Measurements from ENCODE around the gene ABCA12. TPM values are rescaled to one million over a fixed set of nuclear protein-coding genes. Genes with fewer than 3 reads are reported as not detected.

ABCA12 gene
- total RNA-seq, 2 donors from 2014 or later: not detected

DNA sequence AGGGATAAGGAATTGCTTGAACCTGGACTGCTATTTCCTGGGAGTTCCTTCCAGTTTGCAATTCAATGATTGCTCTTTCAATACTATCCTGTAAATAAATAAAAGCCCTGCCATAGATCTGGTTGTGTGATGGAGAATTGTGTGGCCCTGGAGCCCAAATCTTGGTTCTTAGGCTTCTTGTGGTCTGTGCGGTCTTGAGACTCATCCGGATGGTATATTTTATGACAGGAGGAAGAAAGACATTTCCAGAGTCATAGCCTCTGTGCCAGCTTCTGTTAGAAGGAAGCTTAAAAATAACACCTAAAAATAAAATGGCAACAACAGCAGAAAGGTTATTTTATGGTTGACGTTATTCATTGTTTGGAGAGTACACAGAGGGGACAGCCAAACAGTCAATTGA, 137.7 kb downstream of the ABCA12 start:
- H3K4me1 Mint-ChIP-seq: no peaks in the 10 kb centered on the region
- H3K27me3 Mint-ChIP-seq: peaks cover 12% of the 10 kb centered on the region
- no peaks in the 10 kb centered on the region for H3K9me3 Mint-ChIP-seq
- H3K4me3 Mint-ChIP-seq: no peak overlapping the region
- H3K27ac Mint-ChIP-seq: no peak overlapping the region
- no peak for ATAC-seq (replicated peaks)
- no peaks in the 10 kb centered on the region for H3K36me3 Mint-ChIP-seq (ENCODE audit: low read depth)

DNA sequence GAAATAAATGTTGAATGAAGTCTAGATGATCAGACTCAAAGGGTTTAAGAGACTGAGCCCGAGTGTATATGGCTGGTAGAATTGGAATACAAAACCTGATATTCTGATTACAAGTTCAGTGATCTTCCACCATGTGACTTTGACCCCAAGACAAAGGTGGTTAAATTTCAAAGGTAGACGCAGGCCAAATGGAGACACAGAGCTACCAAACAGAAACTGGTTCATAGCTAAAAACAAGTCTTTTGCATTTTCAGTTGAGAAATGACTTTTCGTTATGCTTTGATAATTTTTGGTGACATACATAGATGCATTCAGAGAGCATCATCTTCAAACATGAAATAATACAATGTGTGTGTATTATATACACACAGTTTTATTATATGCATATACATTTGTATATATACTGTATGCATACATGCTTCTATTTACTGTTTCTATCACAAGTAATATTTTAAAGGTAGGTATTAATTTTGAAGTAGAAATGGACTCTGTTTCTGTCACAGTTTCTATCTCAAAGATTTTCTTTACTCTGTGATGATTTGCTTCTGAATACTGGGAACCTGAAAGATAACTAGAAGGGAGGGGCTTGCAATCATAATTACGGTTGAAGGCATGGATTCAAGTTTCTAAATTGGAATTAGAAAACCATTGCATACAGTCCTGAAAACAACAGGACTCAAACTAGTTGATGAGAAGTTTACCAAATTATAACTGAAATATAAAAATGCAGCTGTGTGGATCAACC, 142.3 kb downstream of the ABCA12 start:
- Mint-ChIP-seq H3K27me3 (peaks cover 9% of the 10 kb centered on the region), H3K9me3 (no peaks in the 10 kb centered on the region), H3K4me1 (no peaks in the 10 kb centered on the region), H3K27ac (no peak overlapping the region), H3K36me3 (ENCODE audit: low read depth) (no peaks in the 10 kb centered on the region), H3K4me3 (no peak overlapping the region)
- no peak for ATAC-seq (replicated peaks)

- Mint-ChIP-seq H3K9me3 (no peaks in the 10 kb centered on the region), H3K36me3 (ENCODE audit: low read depth) (no peaks in the 10 kb centered on the region), H3K27me3 (peaks cover 8% of the 10 kb centered on the region), H3K4me1 (no peaks in the 10 kb centered on the region), H3K27ac (no peak overlapping the region), H3K4me3 (no peak overlapping the region)
- ATAC-seq (replicated peaks): no peak
Measured at GRCh38 chr2:214995409-214995808, 143.0 kb downstream of the ABCA12 start.

GRCh38 chr2:214992911-214993310, 145.5 kb downstream of the ABCA12 start:
- Mint-ChIP-seq H3K4me1 (no peaks in the 10 kb centered on the region), H3K9me3 (no peaks in the 10 kb centered on the region), H3K27ac (no peak overlapping the region), H3K4me3 (no peak overlapping the region), H3K27me3 (peaks cover 8% of the 10 kb centered on the region), H3K36me3 (ENCODE audit: low read depth) (no peaks in the 10 kb centered on the region)
- no peak for ATAC-seq (replicated peaks)

DNA sequence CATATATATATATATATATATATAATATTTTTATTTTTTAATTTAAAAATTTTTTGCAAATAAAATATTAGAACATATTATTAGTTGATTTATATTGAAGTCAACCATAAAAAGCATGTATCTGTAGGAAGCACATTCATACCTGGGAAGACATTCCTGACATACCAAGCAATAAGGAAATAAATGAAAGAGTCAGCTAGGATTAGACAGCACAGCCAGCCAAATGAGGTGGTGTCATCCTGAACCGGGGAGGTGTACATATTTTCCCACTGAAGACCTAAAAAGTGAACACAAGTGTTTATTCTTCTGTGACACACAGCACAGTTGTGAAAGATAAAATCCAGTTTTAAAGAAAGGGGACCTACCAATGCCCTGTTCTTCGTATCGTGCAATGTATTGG, 149.2 kb downstream of the ABCA12 start:
- no peak overlapping the region for H3K27ac Mint-ChIP-seq
- H3K36me3 Mint-ChIP-seq (ENCODE audit: low read depth): no peaks in the 10 kb centered on the region
- H3K9me3 Mint-ChIP-seq: no peaks in the 10 kb centered on the region
- H3K4me3 Mint-ChIP-seq: no peak overlapping the region
- H3K27me3 Mint-ChIP-seq: peaks cover 8% of the 10 kb centered on the region
- ATAC-seq (replicated peaks): no peak
- no peaks in the 10 kb centered on the region for H3K4me1 Mint-ChIP-seq

- Mint-ChIP-seq H3K27ac (no peak overlapping the region), H3K4me3 (no peak overlapping the region), H3K27me3 (peaks cover 4% of the 10 kb centered on the region), H3K4me1 (no peaks in the 10 kb centered on the region), H3K36me3 (ENCODE audit: low read depth) (no peaks in the 10 kb centered on the region), H3K9me3 (no peaks in the 10 kb centered on the region)
- ATAC-seq (replicated peaks): no peak
Measured at GRCh38 chr2:214987261-214987660, 151.2 kb downstream of the ABCA12 start.

- Mint-ChIP-seq H3K4me1 (no peaks in the 10 kb centered on the region), H3K27me3 (peaks cover 2% of the 10 kb centered on the region), H3K4me3 (no peak overlapping the region), H3K27ac (no peak overlapping the region), H3K9me3 (no peaks in the 10 kb centered on the region), H3K36me3 (ENCODE audit: low read depth) (no peaks in the 10 kb centered on the region)
- no peak for ATAC-seq (replicated peaks)
Measured at GRCh38 chr2:214985619-214986018, 152.8 kb downstream of the ABCA12 start.

- ATAC-seq (replicated peaks): no peak
- no peaks in the 10 kb centered on the region for H3K36me3 Mint-ChIP-seq (ENCODE audit: low read depth)
- no peak overlapping the region for H3K27ac Mint-ChIP-seq
- peaks cover 5% of the 10 kb centered on the region for H3K9me3 Mint-ChIP-seq
- no peaks in the 10 kb centered on the region for H3K4me1 Mint-ChIP-seq
- H3K27me3 Mint-ChIP-seq: peaks cover 10% of the 10 kb centered on the region
- no peak overlapping the region for H3K4me3 Mint-ChIP-seq
Measured at GRCh38 chr2:214966420-214966819, 172.0 kb downstream of the ABCA12 start.

DNA sequence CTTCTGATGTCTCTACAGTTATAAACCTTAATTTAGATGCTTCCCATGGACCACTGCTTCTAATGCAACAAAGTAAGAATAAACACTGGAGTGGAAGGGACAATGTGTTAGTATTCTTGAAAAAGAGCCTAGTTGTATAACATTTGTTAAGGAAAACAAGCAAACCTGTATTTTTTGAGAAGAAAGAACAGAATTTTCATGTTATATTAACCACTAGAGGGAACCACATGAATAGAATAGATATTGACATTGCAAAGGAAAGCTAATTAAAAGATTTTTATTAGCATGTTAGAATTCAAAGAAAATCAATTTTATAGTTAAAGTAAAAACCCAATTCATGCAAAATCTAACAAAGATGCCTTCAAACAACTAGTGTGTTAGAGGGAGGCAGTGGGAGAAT, 177.7 kb downstream of the ABCA12 start:
- ATAC-seq (replicated peaks): no peak
- Mint-ChIP-seq H3K27ac (no peak overlapping the region), H3K27me3 (peaks cover 13% of the 10 kb centered on the region), H3K4me3 (no peak overlapping the region), H3K9me3 (peaks cover 5% of the 10 kb centered on the region), H3K4me1 (no peaks in the 10 kb centered on the region), H3K36me3 (ENCODE audit: low read depth) (no peaks in the 10 kb centered on the region)

DNA sequence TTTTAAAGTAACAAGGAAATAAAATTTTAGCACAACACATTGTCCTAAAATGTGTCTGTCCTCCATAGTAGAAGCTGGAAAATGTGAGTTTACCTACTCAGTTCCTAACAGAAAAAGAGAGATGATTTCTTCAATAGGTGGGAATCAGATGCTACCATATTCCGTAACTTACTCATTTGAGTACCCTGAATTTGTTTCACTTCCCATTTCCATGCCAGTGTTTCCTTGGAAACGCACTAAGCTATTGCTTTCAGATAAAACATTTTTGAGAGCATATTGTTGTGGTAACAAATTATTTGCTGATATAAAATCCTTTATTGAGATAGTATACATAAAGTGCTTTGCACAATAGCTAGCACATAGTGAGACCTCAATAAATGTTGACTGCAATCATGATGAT, 191.5 kb downstream of the ABCA12 start:
- Mint-ChIP-seq H3K4me3 (no peak overlapping the region), H3K4me1 (no peaks in the 10 kb centered on the region), H3K27ac (no peak overlapping the region), H3K9me3 (no peaks in the 10 kb centered on the region), H3K36me3 (ENCODE audit: low read depth) (no peaks in the 10 kb centered on the region), H3K27me3 (peaks cover 3% of the 10 kb centered on the region)
- no peak for ATAC-seq (replicated peaks)

DNA sequence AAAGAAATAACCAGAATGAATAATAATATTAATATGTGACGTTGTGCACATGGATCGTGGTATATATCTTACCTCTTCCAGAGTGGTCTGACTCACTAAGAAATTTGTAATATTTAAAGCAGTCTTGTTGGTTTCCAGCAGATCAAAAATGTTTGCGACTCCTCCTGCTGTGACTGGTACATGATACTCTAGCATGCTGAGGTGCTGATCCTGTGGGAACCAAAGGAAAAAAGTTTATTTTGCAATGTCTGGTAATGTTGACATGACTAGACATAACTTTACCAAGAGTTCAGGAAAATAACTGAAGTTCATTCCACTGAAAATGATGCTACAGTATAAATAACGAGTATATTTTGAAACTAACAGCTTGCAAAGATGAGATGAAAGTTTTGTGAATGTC, 204.4 kb downstream of the ABCA12 start:
- no peak overlapping the region for H3K4me3 Mint-ChIP-seq
- H3K9me3 Mint-ChIP-seq: no peaks in the 10 kb centered on the region
- H3K27me3 Mint-ChIP-seq: no peaks in the 10 kb centered on the region
- no peaks in the 10 kb centered on the region for H3K4me1 Mint-ChIP-seq
- no peaks in the 10 kb centered on the region for H3K36me3 Mint-ChIP-seq (ENCODE audit: low read depth)
- no peak for ATAC-seq (replicated peaks)
- H3K27ac Mint-ChIP-seq: no peak overlapping the region

GRCh38 chr2:214904634-214905033, 233.8 kb downstream of the ABCA12 start:
- no peak overlapping the region for H3K27ac Mint-ChIP-seq
- H3K27me3 Mint-ChIP-seq: peaks cover 8% of the 10 kb centered on the region
- no peak overlapping the region for H3K4me3 Mint-ChIP-seq
- H3K36me3 Mint-ChIP-seq (ENCODE audit: low read depth): no peaks in the 10 kb centered on the region
- ATAC-seq (replicated peaks): no peak
- H3K4me1 Mint-ChIP-seq: no peaks in the 10 kb centered on the region
- H3K9me3 Mint-ChIP-seq: no peaks in the 10 kb centered on the region

DNA sequence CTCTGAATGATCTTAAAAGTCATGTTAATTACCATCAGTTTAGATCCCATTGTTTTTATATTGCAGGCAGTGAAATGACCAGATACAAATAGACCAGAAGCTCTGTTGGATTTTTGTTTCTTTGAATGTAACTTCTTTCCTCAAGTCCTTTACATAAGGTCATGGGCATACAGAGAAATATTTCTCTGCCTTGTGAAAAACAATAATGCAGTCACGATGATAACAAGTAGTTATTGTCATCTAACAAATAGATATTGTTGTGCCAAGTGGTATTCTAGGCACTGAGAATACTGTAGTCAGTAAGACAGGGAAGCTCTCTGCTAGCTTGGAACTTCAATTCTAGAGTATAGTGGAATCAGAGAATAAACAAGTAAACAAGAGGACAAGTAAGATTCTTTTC, 234.2 kb downstream of the ABCA12 start:
- H3K36me3 Mint-ChIP-seq (ENCODE audit: low read depth): no peaks in the 10 kb centered on the region
- peaks cover 8% of the 10 kb centered on the region for H3K27me3 Mint-ChIP-seq
- no peak for ATAC-seq (replicated peaks)
- no peak overlapping the region for H3K4me3 Mint-ChIP-seq
- no peaks in the 10 kb centered on the region for H3K4me1 Mint-ChIP-seq
- H3K9me3 Mint-ChIP-seq: no peaks in the 10 kb centered on the region
- H3K27ac Mint-ChIP-seq: no peak overlapping the region

DNA sequence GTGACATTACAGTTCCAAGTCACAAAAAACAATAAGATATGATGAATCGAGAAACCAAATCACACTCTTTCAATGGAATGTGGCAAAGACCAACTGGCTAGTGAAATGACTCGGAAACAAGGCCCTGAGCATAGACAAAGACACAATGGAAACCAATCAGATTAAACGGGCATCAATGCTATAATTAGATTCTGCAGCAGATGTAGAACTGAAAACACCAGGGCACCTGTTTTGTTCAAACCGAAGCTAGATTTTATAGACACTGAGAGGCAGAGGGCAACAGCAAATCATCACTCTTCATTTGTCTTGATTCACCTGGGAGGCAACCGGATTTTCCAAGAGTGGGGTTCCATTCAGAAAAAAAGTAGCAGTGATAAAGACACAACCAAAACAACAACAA, 236.1 kb downstream of the ABCA12 start:
- Mint-ChIP-seq H3K27ac (no peak overlapping the region), H3K9me3 (no peaks in the 10 kb centered on the region), H3K27me3 (peaks cover 8% of the 10 kb centered on the region), H3K36me3 (ENCODE audit: low read depth) (no peaks in the 10 kb centered on the region), H3K4me3 (no peak overlapping the region), H3K4me1 (no peaks in the 10 kb centered on the region)
- no peak for ATAC-seq (replicated peaks)

DNA sequence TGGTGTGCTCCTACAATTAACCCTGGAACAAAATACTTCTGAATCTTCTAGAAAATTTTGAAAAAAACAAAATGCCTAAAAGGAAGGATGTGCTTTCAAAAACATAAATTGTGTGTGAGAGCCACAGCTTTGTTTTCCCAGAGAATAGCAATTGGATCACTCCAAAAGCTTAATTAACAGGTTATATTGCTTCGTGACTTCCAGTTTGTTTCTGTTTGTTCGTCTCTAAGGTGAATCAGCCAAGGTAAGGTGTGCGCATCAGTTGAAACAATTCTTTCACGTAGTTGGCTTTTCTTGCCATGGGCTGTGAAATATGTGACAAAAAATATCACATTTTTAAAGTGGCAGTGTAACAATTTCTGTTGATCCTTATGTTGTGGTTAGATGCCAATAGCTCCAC, 238.7 kb downstream of the ABCA12 start:
- Mint-ChIP-seq H3K36me3 (ENCODE audit: low read depth) (no peaks in the 10 kb centered on the region), H3K27me3 (peaks cover 11% of the 10 kb centered on the region), H3K9me3 (no peaks in the 10 kb centered on the region), H3K4me3 (no peak overlapping the region), H3K4me1 (no peaks in the 10 kb centered on the region), H3K27ac (no peak overlapping the region)
- ATAC-seq (replicated peaks): no peak

DNA sequence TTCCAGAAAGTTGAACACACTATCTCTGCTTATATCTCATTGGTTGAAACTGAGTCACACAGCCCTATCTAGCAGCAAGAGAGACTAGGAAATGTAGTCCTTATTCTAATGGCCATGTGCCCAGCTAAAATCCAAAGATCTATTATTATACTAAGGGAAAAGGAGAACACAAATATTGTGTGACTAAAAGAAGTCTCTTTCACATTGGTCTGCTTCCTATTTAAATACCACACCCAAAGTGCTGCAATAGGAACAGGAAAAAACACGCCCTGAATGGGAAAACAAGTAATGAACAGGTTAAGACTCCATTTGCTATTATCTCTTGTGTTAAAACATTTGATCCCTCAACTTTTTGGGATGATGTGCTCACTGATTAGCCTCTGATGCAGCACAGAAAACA, 242.2 kb downstream of the ABCA12 start:
- peaks cover 19% of the 10 kb centered on the region for H3K27me3 Mint-ChIP-seq

More for the DNA sequence above, 242.2 kb downstream of the ABCA12 start:
- Mint-ChIP-seq H3K36me3 (ENCODE audit: low read depth) (no peaks in the 10 kb centered on the region), H3K27ac (no peak overlapping the region), H3K9me3 (no peaks in the 10 kb centered on the region), H3K4me3 (no peak overlapping the region), H3K4me1 (no peaks in the 10 kb centered on the region)
- no peak for ATAC-seq (replicated peaks)

Measured in activated T-helper 17 cell treated with anti-CD3 and anti-CD28 coated beads, Interleukin-2, amount 50 U/mL, for 72 hours (primary cell).